ENCODE data around the gene SND1.

DNA sequence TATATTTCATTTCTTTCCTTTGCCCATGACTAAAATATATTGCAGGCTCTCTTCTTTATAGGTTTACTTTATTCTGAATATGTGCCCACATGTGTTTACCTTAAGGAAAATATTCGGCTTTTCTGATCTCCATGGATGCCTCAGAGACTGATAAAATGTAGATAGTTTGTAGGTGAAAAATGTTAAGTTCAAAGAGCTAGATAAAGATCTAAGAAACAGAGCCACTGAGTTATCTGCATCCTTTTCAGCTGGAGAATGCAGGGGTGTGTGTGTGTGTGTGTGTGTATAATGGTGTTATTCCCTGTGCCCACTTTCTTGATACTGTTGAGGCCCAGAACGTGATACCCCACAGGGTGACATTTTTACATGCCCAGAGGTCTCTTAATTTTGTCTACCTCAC is 228.5 kb downstream of the SND1 start:
- TF ChIP-seq EZH2 (IDR thresholded peaks at IDR 0.05) (no peak), POLR2AphosphoS5 (IDR thresholded peaks at IDR 0.05; ENCODE audit: borderline replicate concordance, low read depth, low read length) (no peak), FOXP2 (optimal IDR thresholded peaks at IDR 0.05; ENCODE audit: control extremely low read depth, extremely low read length, insufficient read depth) (no peak)
